ENCODE data around the gene MACC1. TPM values are rescaled to one million over a fixed set of nuclear protein-coding genes. Genes with fewer than 3 reads are reported as not detected.
"Not testable (repeated sequence)": the region's sequence is repeated elsewhere in the genome, so short reads cannot be mapped to it uniquely, and the experiment has no call there.

The MACC1 gene
- total RNA-seq, 2 donors from 2014 or later, result not detected

DNA sequence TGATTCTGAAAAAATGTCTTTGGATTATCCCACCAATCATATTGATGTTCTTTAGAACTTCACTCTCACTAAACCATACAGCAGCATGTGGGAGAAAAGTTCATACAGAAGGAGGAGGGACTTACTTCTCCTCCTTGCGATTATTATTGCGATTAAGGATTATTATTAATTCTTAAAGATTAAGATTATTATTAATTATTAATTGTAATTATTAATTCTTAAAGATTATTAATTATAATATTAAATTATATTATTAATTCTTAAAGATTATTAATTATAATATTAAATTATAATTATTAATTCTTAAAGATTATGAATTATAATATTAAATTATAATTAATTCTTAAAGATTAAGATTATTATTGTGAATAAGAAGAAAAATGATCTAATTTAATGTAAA lies 80.5 kb downstream of the MACC1 start:
- ATAC-seq (no peak), DNase-seq (ENCODE audit: low spot score in 2 of 2) (no peak)
- Mint-ChIP-seq H3K36me3 (no peaks in the 10 kb centered on the region), H3K27ac (no peak overlapping the region), H3K9me3 (no peaks in the 10 kb centered on the region)

- ATAC-seq, result no peak
- no peak overlapping the region for H3K27ac Mint-ChIP-seq
- no peak for DNase-seq (ENCODE audit: low spot score in 2 of 2)
- no peaks in the 10 kb centered on the region for H3K9me3 Mint-ChIP-seq
- H3K36me3 Mint-ChIP-seq, result no peaks in the 10 kb centered on the region
These were observed 83.4 kb downstream of the MACC1 start for GRCh38 chr7:20133803-20134202.

DNA sequence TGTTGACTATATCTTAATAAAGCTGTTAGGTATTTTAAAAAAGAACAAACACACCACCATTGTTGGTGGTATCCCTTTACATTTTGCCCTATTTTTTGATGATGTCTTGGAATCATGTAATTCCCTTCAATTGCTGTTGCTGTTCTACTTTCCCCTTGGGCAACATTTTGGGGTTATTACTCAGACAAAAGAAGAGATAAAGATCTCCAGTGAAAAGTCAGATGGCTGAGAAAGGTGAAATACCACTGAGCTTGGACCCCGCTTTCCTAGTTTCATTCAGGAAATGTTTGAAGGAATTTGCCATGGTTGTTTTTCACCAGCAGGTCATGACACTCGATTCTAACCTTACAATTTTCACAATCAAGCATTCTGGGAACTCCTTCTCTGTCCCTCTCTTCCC lies 84.6 kb downstream of the MACC1 start:
- Mint-ChIP-seq H3K36me3 (no peaks in the 10 kb centered on the region), H3K27ac (no peak overlapping the region), H3K9me3 (no peaks in the 10 kb centered on the region)
- DNase-seq (ENCODE audit: low spot score in 2 of 2) (no peak), ATAC-seq (no peak)

- Mint-ChIP-seq H3K36me3 (no peaks in the 10 kb centered on the region), H3K27ac (no peak overlapping the region), H3K9me3 (no peaks in the 10 kb centered on the region)
- DNase-seq (ENCODE audit: low spot score in 2 of 2), result no peak
- ATAC-seq, result no peak
These were observed 85.4 kb downstream of the MACC1 start for GRCh38 chr7:20131776-20132175.

- no peaks in the 10 kb centered on the region for H3K36me3 Mint-ChIP-seq
- H3K9me3 Mint-ChIP-seq, result no peaks in the 10 kb centered on the region
- H3K27ac Mint-ChIP-seq, result no peak overlapping the region
- ATAC-seq, result no peak
- no peak for DNase-seq (ENCODE audit: low spot score in 2 of 2)
These were observed 87.3 kb downstream of the MACC1 start for GRCh38 chr7:20129920-20130319.

DNA sequence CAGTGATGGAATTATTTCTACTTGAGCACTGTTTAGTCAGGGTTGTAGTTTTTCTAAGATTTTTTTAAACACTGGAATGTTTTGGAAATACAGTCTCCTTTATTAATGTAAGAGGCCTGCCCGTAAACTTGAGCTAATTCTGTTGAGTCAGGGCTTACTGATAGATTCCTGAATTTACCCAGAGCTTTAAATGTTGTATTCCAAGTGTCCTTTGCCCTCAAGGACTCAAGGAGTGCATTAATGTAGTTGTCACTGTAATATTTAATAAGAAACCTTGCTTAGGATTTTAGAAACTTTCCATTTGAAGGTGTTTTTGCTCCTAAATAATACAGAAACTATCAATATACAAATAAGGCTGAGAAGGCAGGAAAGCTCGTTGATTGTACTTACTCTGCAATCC lies 89.2 kb downstream of the MACC1 start:
- Mint-ChIP-seq H3K27ac (no peak overlapping the region), H3K9me3 (no peaks in the 10 kb centered on the region)
- no peak for DNase-seq (ENCODE audit: low spot score in 2 of 2)

DNA sequence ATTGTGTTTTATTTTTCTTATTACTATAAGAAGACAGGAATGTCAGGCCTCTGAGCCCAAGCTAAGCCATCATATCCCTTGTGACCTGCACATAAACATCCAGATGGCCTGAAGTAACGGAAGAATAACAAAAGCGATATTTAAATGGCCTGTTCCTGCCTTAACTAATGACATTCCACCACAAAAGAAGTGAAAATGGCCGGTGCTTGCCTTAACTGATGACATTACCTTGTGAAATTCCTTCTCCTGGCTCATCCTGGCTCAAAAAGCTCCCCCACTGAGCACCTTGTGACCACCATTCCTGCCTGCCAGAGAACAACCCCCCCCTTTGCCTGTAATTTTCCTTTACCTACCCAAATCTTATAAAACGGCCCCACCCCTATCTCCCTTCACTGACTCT lies 91.1 kb downstream of the MACC1 start:
- H3K27ac Mint-ChIP-seq; H3K36me3 Mint-ChIP-seq; ATAC-seq; DNase-seq (ENCODE audit: low spot score in 2 of 2); H3K9me3 Mint-ChIP-seq: not testable (repeated sequence)

More for the DNA sequence above, 89.2 kb downstream of the MACC1 start:
- no peaks in the 10 kb centered on the region for H3K36me3 Mint-ChIP-seq
- ATAC-seq, result no peak

- not testable (repeated sequence) for H3K36me3 Mint-ChIP-seq; DNase-seq (ENCODE audit: low spot score in 2 of 2); H3K27ac Mint-ChIP-seq; ATAC-seq; H3K9me3 Mint-ChIP-seq
These were observed 93.1 kb downstream of the MACC1 start for GRCh38 chr7:20124087-20124486.

GRCh38 chr7:20122653-20123316 lies 94.4 kb downstream of the MACC1 start:
- H3K9me3 Mint-ChIP-seq; ATAC-seq; H3K36me3 Mint-ChIP-seq; DNase-seq (ENCODE audit: low spot score in 2 of 2); H3K27ac Mint-ChIP-seq: not testable (repeated sequence)

- DNase-seq (ENCODE audit: low spot score in 2 of 2) (no peak), ATAC-seq (no peak)
- H3K27ac Mint-ChIP-seq, result no peak overlapping the region
- H3K9me3 Mint-ChIP-seq, result peaks cover 3 to 8% of the 10 kb centered on the region in 2 donors
- no peaks in the 10 kb centered on the region for H3K36me3 Mint-ChIP-seq
These were observed 95.1 kb downstream of the MACC1 start for GRCh38 chr7:20122073-20122472.

GRCh38 chr7:20121404-20121803 lies 95.8 kb downstream of the MACC1 start:
- DNase-seq (ENCODE audit: low spot score in 2 of 2) (no peak), ATAC-seq (no peak)
- Mint-ChIP-seq H3K9me3 (peaks cover 3 to 9% of the 10 kb centered on the region in 2 donors), H3K27ac (no peak overlapping the region), H3K36me3 (no peaks in the 10 kb centered on the region)

- not testable (repeated sequence) for H3K9me3 Mint-ChIP-seq; DNase-seq (ENCODE audit: low spot score in 2 of 2); ATAC-seq; H3K36me3 Mint-ChIP-seq; H3K27ac Mint-ChIP-seq
These were observed 96.5 kb downstream of the MACC1 start for GRCh38 chr7:20120611-20121168.

- ATAC-seq (no peak), DNase-seq (ENCODE audit: low spot score in 2 of 2) (no peak)
- Mint-ChIP-seq H3K36me3 (no peaks in the 10 kb centered on the region), H3K27ac (no peak overlapping the region), H3K9me3 (peaks cover 3 to 6% of the 10 kb centered on the region in 2 donors)
These were observed 100.3 kb downstream of the MACC1 start for GRCh38 chr7:20116869-20117268.

DNA sequence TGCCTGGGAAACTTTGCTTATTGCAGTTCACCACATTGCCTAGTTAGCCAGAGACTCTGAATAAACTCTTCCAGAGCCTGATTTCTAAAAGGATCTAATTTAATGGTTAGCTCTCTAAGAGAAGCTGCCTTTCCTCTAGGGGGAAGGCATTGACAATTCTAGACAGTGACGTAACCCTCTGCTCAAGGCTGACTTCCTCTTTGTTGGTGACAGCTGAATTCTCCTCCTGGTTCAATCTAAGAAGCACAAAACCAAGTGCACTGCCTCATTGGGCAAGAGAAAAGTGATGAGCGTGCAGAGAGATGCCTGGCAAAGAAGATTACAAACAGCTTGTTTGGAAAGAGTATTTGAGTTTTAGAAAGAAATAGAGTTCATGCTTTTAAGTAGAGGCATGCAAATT lies 102.7 kb downstream of the MACC1 start:
- ATAC-seq (no peak), DNase-seq (ENCODE audit: low spot score in 2 of 2) (no peak)
- H3K9me3 Mint-ChIP-seq, result peaks cover 3% of the 10 kb centered on the region in 2 donors
- H3K36me3 Mint-ChIP-seq, result no peaks in the 10 kb centered on the region
- no peak overlapping the region for H3K27ac Mint-ChIP-seq

- H3K9me3 Mint-ChIP-seq, result peaks cover 6 to 7% of the 10 kb centered on the region in 2 donors
- H3K27ac Mint-ChIP-seq, result no peak overlapping the region
- DNase-seq (ENCODE audit: low spot score in 2 of 2) (no peak), ATAC-seq (peak in 1 of 2 donors; percentile 42)
- H3K36me3 Mint-ChIP-seq, result no peaks in the 10 kb centered on the region
These were observed 103.7 kb downstream of the MACC1 start for GRCh38 chr7:20113427-20114027.

DNA sequence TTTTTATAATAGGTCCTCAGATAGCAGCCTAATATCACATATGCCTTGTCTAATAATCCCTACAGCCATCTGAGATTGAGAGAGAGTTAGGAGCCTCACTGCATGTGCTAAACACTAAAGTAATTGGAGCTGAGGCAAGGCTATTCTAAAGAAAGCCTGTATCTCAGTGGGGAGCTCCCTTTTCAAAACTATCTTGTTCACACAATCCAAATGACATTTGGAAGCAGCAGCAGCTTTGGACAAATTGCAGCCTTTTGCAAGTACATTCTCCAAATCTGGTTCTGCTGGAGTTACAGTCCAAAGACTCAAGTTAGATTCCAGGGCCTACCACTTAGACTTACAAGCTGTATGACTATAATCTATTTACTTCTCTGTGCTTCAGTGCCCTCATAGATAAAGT lies 104.5 kb downstream of the MACC1 start:
- ATAC-seq (no peak), DNase-seq (ENCODE audit: low spot score in 2 of 2) (no peak)
- no peaks in the 10 kb centered on the region for H3K36me3 Mint-ChIP-seq
- peaks cover 4 to 6% of the 10 kb centered on the region in 2 donors for H3K9me3 Mint-ChIP-seq
- H3K27ac Mint-ChIP-seq, result no peak overlapping the region

DNA sequence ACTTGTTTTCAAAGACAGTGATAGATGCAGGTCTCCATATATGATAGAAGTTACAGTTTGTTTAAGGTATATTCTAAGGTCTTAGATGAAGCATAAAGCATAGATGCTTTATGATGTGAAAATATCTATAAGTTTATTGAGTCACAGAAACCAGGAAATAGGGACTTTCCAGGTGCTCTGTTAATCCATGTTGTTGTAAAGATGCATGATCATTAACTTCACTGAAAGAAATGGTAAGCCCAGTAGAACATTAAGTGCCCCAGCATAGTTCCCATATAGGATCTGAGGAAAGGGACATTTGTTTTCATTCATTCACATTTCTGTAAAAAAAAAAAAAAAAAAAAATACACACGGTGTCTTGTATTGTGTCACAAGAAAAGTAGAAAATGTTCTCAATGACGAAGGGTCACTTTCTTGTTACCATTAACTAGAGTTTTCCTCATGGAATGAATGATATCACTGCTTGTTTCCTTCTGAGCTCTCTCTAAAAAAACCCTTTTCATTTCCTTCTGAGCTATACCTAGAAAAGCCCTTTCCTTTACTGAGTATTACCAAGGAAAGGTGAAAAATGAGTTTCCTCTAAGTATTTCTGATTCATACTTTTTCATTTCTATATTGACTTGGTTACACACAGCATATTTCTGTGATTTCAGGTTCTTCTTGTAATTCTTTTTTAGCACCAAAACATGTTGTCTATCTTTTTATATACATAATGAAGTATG lies 105.2 kb downstream of the MACC1 start:
- peak; percentile 37 to 82 for ATAC-seq
- no peak overlapping the region for H3K27ac Mint-ChIP-seq
- peaks cover 3 to 4% of the 10 kb centered on the region in 2 donors for H3K9me3 Mint-ChIP-seq
- no peaks in the 10 kb centered on the region for H3K36me3 Mint-ChIP-seq
- no peak for DNase-seq (ENCODE audit: low spot score in 2 of 2)

Measured in activated naive CD4-positive, alpha-beta T cell treated with anti-CD3 and anti-CD28 coated beads, Interleukin-2, amount 50 U/mL, for 72 hours (primary cell).